LNCaP clone FGC (cell line): ENCODE data around the gene SPEF2.

Source experiments
- DNase-seq: peaks from one replicate; pipeline ENCODE4 v3.0.0-alpha.2; 2011; ENCODE audit warnings: low read depth
- H3K4me3 ChIP-seq: 2 replicates; pipeline ENCODE4 v1.5.1; 2011; ENCODE audit warnings: mild to moderate bottlenecking, low read depth, low read length, control low read depth
- TF ChIP-seq, protein P1 (sequence below): IDR thresholded peaks from 2 replicates; pipeline ENCODE4 v1.5.1; 2012; ENCODE audit warnings: mild to moderate bottlenecking; ENCODE audit not compliant: control insufficient read depth, insufficient read depth; ENCODE audit errors: extremely low read depth

The SPEF2 gene

DNA sequence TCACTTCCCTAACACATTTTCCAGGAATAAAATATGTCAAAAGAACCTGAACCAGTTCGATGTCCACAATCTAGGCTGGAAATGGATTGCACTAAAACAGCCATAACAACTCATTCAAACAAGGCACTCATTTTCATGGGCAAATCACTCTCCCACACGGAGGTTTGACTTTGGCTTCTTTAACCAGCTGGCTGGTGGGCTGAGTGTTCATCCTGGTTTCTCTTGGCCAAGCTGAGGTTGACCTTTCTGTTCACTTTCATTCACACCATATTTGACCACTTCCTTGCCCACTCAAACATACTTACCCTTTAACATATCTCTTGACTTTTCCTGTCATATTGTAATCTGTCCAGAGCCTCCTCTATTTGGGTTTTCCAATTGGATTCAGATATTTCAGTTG, 244.5 kb downstream of the SPEF2 start:
- TF ChIP-seq, protein P1, sequence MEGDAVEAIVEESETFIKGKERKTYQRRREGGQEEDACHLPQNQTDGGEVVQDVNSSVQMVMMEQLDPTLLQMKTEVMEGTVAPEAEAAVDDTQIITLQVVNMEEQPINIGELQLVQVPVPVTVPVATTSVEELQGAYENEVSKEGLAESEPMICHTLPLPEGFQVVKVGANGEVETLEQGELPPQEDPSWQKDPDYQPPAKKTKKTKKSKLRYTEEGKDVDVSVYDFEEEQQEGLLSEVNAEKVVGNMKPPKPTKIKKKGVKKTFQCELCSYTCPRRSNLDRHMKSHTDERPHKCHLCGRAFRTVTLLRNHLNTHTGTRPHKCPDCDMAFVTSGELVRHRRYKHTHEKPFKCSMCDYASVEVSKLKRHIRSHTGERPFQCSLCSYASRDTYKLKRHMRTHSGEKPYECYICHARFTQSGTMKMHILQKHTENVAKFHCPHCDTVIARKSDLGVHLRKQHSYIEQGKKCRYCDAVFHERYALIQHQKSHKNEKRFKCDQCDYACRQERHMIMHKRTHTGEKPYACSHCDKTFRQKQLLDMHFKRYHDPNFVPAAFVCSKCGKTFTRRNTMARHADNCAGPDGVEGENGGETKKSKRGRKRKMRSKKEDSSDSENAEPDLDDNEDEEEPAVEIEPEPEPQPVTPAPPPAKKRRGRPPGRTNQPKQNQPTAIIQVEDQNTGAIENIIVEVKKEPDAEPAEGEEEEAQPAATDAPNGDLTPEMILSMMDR: no peak
- no peak overlapping the region for H3K4me3 ChIP-seq
- no peak for DNase-seq

DNA sequence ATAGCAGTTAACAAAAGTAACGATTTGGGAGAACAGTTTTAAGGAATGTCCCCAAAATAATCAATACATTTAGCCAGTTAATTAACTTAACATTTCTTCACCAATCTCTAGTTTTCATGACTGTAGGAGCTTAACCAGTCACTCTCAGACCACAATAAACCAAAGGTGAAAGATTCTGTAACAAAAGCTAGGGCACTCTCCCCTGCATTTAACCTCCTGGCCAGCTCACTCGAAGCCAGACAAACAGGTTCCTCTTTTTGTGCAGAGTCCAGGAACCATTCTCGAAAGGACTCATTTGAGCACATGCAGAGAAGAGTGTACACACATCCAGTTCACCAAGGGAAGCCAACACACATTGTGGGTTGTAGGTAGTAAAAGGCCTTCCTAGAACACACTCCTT, 245.5 kb downstream of the SPEF2 start:
- TF ChIP-seq, protein P1: no peak
- no peak overlapping the region for H3K4me3 ChIP-seq
- DNase-seq: peak; percentile 46
